ENCODE measurements around the gene GARIN1A. TPM values are rescaled to one million over a fixed set of nuclear protein-coding genes. Genes with fewer than 3 reads are reported as not detected.
"Not testable (repeated sequence)": the region's sequence is repeated elsewhere in the genome, so short reads cannot be mapped to it uniquely, and the experiment has no call there.

Gene GARIN1A
- total RNA-seq (2014; rRNA removed; shearing (Covaris generic)): 0.21 and 0.82 TPM in 2 replicates
- polyA plus RNA-seq (2015; cell fraction: cytosol; rRNA removed): 0.08 and 0.70 TPM in 2 replicates
- polyA plus RNA-seq (2015; cell fraction: nucleus; rRNA removed): 0.95 and 3.3 TPM in 2 replicates

GRCh38 chr7:128671992-128672391 lies at the start of gene GARIN1A:
TSS of gene GARIN1A (plus strand) at chr7:128672292. CDS start at chr7:128672398, 106 bp downstream.
- in situ Hi-C loops (cut with HindIII; ENCODE audit: low pct_unique_long_range_greater_than_20kb, low sequenced_read_pairs): no loop called here
- DNase-seq (ENCODE audit: low read depth, low spot score): no peak

GRCh38 chr7:128627124-128627523 lies 45.0 kb upstream of the GARIN1A start:
- in situ Hi-C loops (cut with HindIII; ENCODE audit: low pct_unique_long_range_greater_than_20kb, low sequenced_read_pairs); DNase-seq (ENCODE audit: low read depth, low spot score): not testable (repeated sequence)

GRCh38 chr7:128633915-128634314 lies 38.2 kb upstream of the GARIN1A start:
- in situ Hi-C loops (cut with HindIII; ENCODE audit: low pct_unique_long_range_greater_than_20kb, low sequenced_read_pairs): not testable (repeated sequence)

GRCh38 chr7:128645206-128645605 lies 26.9 kb upstream of the GARIN1A start:
- in situ Hi-C loops (cut with HindIII; ENCODE audit: low pct_unique_long_range_greater_than_20kb, low sequenced_read_pairs); DNase-seq (ENCODE audit: low read depth, low spot score): not testable (repeated sequence)

More at GRCh38 chr7:128633915-128634314, 38.2 kb upstream of the GARIN1A start:
- not testable (repeated sequence) for DNase-seq (ENCODE audit: low read depth, low spot score)

GRCh38 chr7:128645844-128646243 lies 26.2 kb upstream of the GARIN1A start:
- in situ Hi-C loops (cut with HindIII; ENCODE audit: low pct_unique_long_range_greater_than_20kb, low sequenced_read_pairs); DNase-seq (ENCODE audit: low read depth, low spot score): not testable (repeated sequence)

- in situ Hi-C loops (cut with HindIII; ENCODE audit: low pct_unique_long_range_greater_than_20kb, low sequenced_read_pairs); DNase-seq (ENCODE audit: low read depth, low spot score): not testable (repeated sequence)
These were observed 25.2 kb upstream of the GARIN1A start for GRCh38 chr7:128646877-128647276.

GRCh38 chr7:128651096-128651495 lies 21.0 kb upstream of the GARIN1A start:
- DNase-seq (ENCODE audit: low read depth, low spot score): peak; percentile 49
- in situ Hi-C loops (cut with HindIII; ENCODE audit: low pct_unique_long_range_greater_than_20kb, low sequenced_read_pairs): not testable (repeated sequence)

- in situ Hi-C loops (cut with HindIII; ENCODE audit: low pct_unique_long_range_greater_than_20kb, low sequenced_read_pairs): not testable (repeated sequence)
These were observed 19.5 kb upstream of the GARIN1A start for GRCh38 chr7:128652606-128653005.

GRCh38 chr7:128653197-128653596 lies 18.9 kb upstream of the GARIN1A start:
- DNase-seq (ENCODE audit: low read depth, low spot score); in situ Hi-C loops (cut with HindIII; ENCODE audit: low pct_unique_long_range_greater_than_20kb, low sequenced_read_pairs): not testable (repeated sequence)

More at GRCh38 chr7:128652606-128653005, 19.5 kb upstream of the GARIN1A start:
- not testable (repeated sequence) for DNase-seq (ENCODE audit: low read depth, low spot score)

- DNase-seq (ENCODE audit: low read depth, low spot score); in situ Hi-C loops (cut with HindIII; ENCODE audit: low pct_unique_long_range_greater_than_20kb, low sequenced_read_pairs): not testable (repeated sequence)
These were observed 18.0 kb upstream of the GARIN1A start for GRCh38 chr7:128654080-128654479.

- DNase-seq (ENCODE audit: low read depth, low spot score); in situ Hi-C loops (cut with HindIII; ENCODE audit: low pct_unique_long_range_greater_than_20kb, low sequenced_read_pairs): not testable (repeated sequence)
These were observed 17.6 kb upstream of the GARIN1A start for GRCh38 chr7:128654501-128654900.

- DNase-seq (ENCODE audit: low read depth, low spot score); in situ Hi-C loops (cut with HindIII; ENCODE audit: low pct_unique_long_range_greater_than_20kb, low sequenced_read_pairs): not testable (repeated sequence)
These were observed 13.7 kb upstream of the GARIN1A start for GRCh38 chr7:128658428-128658827.

- DNase-seq (ENCODE audit: low read depth, low spot score): no peak
- in situ Hi-C loops (cut with HindIII; ENCODE audit: low pct_unique_long_range_greater_than_20kb, low sequenced_read_pairs): no loop called here
These were observed 11.5 kb upstream of the GARIN1A start for GRCh38 chr7:128660596-128660995.

- in situ Hi-C loops (cut with HindIII; ENCODE audit: low pct_unique_long_range_greater_than_20kb, low sequenced_read_pairs): no loop called here
- DNase-seq (ENCODE audit: low read depth, low spot score): no peak
These were observed 10.6 kb upstream of the GARIN1A start for GRCh38 chr7:128661446-128661845.

- no peak for DNase-seq (ENCODE audit: low read depth, low spot score)
- in situ Hi-C loops (cut with HindIII; ENCODE audit: low pct_unique_long_range_greater_than_20kb, low sequenced_read_pairs): no loop called here
These were observed 10.0 kb upstream of the GARIN1A start for GRCh38 chr7:128662091-128662490.

- in situ Hi-C loops (cut with HindIII; ENCODE audit: low pct_unique_long_range_greater_than_20kb, low sequenced_read_pairs); DNase-seq (ENCODE audit: low read depth, low spot score): not testable (repeated sequence)
These were observed 8.9 kb upstream of the GARIN1A start for GRCh38 chr7:128663223-128663622.

- in situ Hi-C loops (cut with HindIII; ENCODE audit: low pct_unique_long_range_greater_than_20kb, low sequenced_read_pairs): no loop called here
- no peak for DNase-seq (ENCODE audit: low read depth, low spot score)
These were observed 7.0 kb upstream of the GARIN1A start for GRCh38 chr7:128665057-128665456.

- in situ Hi-C loops (cut with HindIII; ENCODE audit: low pct_unique_long_range_greater_than_20kb, low sequenced_read_pairs): no loop called here
- DNase-seq (ENCODE audit: low read depth, low spot score): peak; percentile 68
These were observed 5.9 kb upstream of the GARIN1A start for GRCh38 chr7:128666200-128666599.

GRCh38 chr7:128672927-128673517 lies 930 bp downstream of the GARIN1A start:
- in situ Hi-C loops (cut with HindIII; ENCODE audit: low pct_unique_long_range_greater_than_20kb, low sequenced_read_pairs): no loop called here
- peak; percentile 63 for DNase-seq (ENCODE audit: low read depth, low spot score)

Data from SK-MEL-5 (cell line).